SK-N-SH (cell line): ENCODE data around the gene NTM.

Source experiments
- CTCF ChIP-seq: fragments of 200-600 bp; sonication (generic); IDR thresholded peaks from 2 replicates; pipeline ENCODE4 v1.6.1; 2017; ENCODE audit warnings: antibody characterized with exemption, mild to moderate bottlenecking, moderate library complexity
- EP300 ChIP-seq, 2 experiments: IDR thresholded peaks; 2 replicates each; pipeline versions ENCODE4 v1.4.0 to v1.6.1; 2012; ENCODE audit warnings: borderline replicate concordance in 1 of 2, low read depth in 1 of 2, low read length in 1 of 2
- FOSL2 ChIP-seq: IDR thresholded peaks from 2 replicates; pipeline ENCODE4 v1.4.0; 2012; ENCODE audit warnings: low read depth, mild to moderate bottlenecking, moderate library complexity, borderline replicate concordance
- RCOR1 ChIP-seq: fragments of 150-350 bp; IDR thresholded peaks from 2 replicates; pipeline ENCODE4 v1.6.1; 2017; ENCODE audit warnings: antibody characterized with exemption, low read length
- SIN3A ChIP-seq: IDR thresholded peaks from 2 replicates; pipeline ENCODE4 v1.6.1; 2012; ENCODE audit warnings: low read depth, mild to moderate bottlenecking, low read length, moderate library complexity, borderline replicate concordance
- SMC3 ChIP-seq: IDR thresholded peaks from 2 replicates; pipeline ENCODE4 v1.6.1; 2012; ENCODE audit warnings: low read depth, low read length, improper control_type of control experiment

- TF ChIP-seq EP300 (IDR thresholded peaks at IDR 0.05; ENCODE audit: borderline replicate concordance in 1 of 2, low read depth in 1 of 2, low read length in 1 of 2) (no peak), RCOR1 (no peak), CTCF (peak; percentile 84), SIN3A (no peak), FOSL2 (no peak), SMC3 (peak; percentile 75)
These were observed 324.4 kb downstream of the NTM start for GRCh38 chr11:131694526-131695424.
